Neuron (in vitro differentiated cells): Measurements from ENCODE around the gene LCNL1.
"Not testable (repeated sequence)": the region's sequence is repeated elsewhere in the genome, so short reads cannot be mapped to it uniquely, and the experiment has no call there.

ENCODE experiments used
- H2AFZ ChIP-seq: one replicate; pipeline ENCODE4 v1.6.1; 2013; ENCODE audit warnings: low read depth, mild to moderate bottlenecking, inconsistent platforms, low read length, moderate library complexity
- H3K27me3 ChIP-seq: one replicate; pipeline ENCODE4 v1.6.1; 2013; ENCODE audit warnings: low read length; ENCODE audit not compliant: insufficient read depth
- H3K36me3 ChIP-seq: one replicate; pipeline ENCODE4 v1.6.1; 2013; ENCODE audit warnings: low read length; ENCODE audit not compliant: insufficient read depth
- H3K4me1 ChIP-seq: one replicate; pipeline ENCODE4 v1.6.1; 2013; ENCODE audit warnings: low read length; ENCODE audit not compliant: insufficient read depth
- H3K4me3 ChIP-seq: 2 replicates; pipeline ENCODE4 v1.5.1; 2013; ENCODE audit warnings: mild to moderate bottlenecking, low read length, moderate library complexity
- H3K9me3 ChIP-seq: one replicate; pipeline ENCODE4 v1.6.1; 2013; ENCODE audit warnings: low read length

Gene LCNL1

DNA sequence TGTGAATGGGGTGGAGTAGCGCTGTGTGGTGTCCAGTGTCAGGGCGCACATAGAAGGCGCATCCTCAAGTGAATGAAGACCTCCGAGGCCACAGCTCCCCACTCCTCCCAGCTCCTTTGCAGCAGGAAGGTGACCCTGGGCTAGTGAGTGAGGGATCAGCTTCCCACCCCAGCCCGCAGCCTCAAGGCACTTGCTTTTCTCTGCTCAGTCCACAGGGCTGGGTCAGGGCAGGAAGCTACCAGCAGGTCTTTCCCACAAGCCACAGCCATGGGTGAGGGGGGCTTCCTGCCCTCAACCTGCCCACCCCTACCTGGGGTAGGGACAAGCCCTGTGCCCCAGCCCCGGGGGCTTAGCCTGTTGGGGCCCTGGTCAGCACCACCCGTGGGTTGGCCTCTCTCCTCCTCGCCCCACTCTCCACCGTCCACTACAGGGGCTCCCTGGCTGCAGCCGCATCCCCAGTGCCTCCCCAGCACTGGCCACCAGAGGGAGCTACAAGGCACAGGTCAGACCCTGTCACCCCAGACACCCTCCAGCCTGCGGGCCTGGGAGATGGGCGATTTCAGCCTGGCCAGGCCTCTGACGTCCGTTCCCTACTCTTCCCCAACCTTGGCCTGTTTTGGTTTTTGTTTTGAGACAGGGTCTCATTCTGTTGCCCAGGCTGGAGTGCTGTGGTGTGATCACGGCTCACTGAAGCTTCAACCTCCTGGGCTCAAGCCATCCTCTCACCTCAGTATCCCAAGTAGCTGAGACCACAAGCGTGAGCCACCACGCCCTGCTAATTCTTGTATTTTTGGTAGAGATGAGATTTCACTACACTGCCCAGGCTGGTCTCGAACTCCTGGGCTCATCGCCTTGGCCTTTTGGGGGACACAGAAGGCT is 46.5 kb downstream of the LCNL1 start:
- Histone ChIP-seq H3K27me3 (no peaks in the 10 kb centered on the region), H3K9me3 (no peaks in the 10 kb centered on the region), H3K4me1 (peaks cover 30% of the 10 kb centered on the region), H3K4me3 (peak overlapping the region; percentile 57), H3K36me3 (no peaks in the 10 kb centered on the region), H2AFZ (no peak overlapping the region)

DNA sequence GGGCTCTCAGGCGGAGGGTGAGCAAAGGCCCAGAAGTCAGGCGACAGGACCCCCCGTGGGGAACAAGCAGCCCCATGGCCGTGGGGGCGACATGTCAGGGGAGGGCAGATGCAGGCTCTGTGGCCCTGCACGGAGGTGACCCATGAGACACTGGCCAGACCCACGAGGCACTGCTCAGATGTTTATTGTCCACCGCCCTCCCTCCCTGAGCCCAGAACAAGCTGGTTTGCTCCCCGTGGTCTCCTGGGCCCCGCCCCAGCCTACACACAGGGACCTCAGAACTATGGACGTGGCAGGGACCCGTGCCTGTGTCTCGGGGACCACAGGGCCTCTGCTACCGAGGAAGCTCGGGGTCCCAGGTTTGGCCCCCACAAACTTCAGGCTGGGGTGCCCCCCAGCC is 47.2 kb downstream of the LCNL1 start:
- no peak overlapping the region for H3K4me3 ChIP-seq
- H2AFZ ChIP-seq: no peak overlapping the region
- no peaks in the 10 kb centered on the region for H3K9me3 ChIP-seq
- H3K36me3 ChIP-seq: no peaks in the 10 kb centered on the region
- H3K4me1 ChIP-seq: peaks cover 28% of the 10 kb centered on the region
- H3K27me3 ChIP-seq: no peaks in the 10 kb centered on the region

DNA sequence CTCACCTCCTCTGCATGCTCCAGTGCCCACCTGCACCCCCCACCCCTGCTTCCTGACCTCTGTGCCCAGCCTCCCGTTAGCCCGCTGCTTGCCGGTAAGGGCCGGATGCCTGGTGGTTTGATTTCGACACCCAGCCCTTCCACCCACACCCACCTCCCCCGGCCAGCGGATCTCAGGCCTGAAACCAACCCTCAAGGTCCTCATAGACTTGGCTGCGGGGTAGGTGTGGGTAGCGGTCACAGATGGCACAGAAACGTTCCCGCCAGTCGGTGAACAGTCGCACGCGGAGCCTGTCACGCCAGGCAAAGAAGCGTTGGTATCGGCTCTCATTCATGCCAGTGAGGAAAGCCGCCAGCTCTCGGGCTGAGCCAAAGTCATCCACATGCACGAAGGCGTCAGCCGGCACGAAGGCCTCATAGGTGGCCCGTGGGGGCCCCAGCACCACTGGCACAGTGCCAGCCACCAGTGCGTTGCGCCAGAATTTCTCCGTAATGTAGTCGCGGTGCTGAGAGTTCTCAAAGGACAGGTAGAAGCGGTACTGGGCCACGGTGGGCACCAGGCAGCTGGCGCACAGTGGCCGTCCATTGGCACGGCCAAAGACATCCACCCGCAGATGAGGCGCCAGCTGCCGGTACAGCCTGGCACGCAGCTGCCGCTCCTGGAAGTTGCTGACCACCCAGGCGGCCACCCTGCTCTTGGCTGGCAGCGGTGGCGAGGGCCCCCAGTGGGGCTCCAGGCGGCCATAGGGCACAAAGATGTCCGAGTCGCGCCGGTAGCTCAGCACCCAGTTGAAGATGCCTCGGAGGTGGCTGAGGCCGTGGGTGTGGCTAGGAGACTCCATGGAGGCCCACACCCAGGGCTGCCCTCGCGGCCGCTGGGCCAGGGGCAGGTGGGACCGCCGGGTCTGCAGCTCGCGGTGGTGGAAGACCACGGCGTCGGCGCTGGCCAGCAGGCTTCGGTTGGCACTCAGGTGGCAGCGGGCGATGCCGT is 48.0 kb downstream of the LCNL1 start:
- peaks cover 20% of the 10 kb centered on the region for H3K4me1 ChIP-seq
- no peaks in the 10 kb centered on the region for H3K27me3 ChIP-seq
- no peaks in the 10 kb centered on the region for H3K9me3 ChIP-seq
- no peak overlapping the region for H3K4me3 ChIP-seq
- no peak overlapping the region for H2AFZ ChIP-seq
- no peaks in the 10 kb centered on the region for H3K36me3 ChIP-seq

DNA sequence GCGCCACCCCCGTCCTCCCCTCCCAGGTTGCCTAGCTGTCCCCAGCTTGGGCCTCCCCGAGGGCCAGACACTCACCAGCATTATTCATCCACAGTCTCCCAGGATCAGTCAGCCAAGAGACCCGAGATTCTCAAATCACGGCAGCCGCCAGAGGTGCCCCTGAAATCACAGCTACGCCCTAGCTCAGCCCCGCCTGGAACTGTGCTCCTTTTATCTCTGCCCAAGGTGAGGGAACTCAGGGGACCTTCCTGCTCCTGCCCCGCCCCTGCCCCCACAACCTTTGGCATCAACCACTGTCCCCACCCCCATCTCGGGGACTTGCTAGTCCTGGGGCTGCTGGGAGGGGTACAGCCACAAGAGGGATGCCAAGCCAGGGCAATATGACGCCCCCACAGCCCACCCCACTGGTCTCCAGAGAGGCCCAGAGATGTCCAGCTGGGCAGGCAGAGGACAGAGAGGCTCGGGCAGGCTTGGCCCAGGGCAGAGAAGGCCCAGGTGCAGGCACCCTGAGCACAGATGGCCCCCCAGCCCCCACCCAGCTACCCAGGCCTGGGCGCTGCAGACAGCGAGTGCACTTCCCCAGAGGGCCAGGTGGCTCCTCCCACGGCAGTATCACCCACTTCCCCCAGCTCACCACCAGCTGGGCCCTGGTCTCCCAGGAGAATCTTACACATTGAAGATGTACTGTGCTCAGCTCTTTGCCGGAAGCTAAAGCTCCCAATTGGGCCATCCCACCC is 49.3 kb downstream of the LCNL1 start, which contains the start of gene FUT7:
TSS of gene FUT7 (minus strand) at position 185 of the 737 bp plus-strand sequence. CDS start at position 88, 97 bp downstream.
- H3K9me3 ChIP-seq: no peaks in the 10 kb centered on the region
- peaks cover 2% of the 10 kb centered on the region for H3K36me3 ChIP-seq
- H2AFZ ChIP-seq: no peak within 1 kb of the TSS
- H3K4me3 ChIP-seq: no peak within 1 kb of the TSS
- peaks cover 8% of the 10 kb centered on the region for H3K4me1 ChIP-seq
- H3K27me3 ChIP-seq: no peaks in the 10 kb centered on the region

DNA sequence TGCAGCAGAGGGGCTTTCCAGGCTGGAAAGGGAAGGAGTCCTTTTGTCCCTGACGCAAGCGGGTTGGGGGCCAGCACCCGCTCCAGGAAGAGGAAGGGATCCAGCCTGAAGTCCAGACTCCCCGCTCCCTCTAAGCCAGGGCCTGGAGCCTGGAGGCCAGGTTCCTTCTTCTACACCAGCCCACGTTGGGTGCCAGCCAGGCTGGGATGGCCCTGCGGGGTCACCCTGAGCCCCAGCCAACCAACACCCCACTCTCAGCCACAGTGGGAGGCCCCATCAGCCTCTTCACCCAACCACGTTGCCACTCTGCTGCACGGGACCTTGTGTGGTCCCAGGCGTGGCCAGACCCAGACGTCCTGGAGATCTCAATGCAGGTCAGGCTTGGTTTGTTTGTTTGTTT is 50.1 kb downstream of the LCNL1 start:
- no peak overlapping the region for H3K4me3 ChIP-seq
- no peaks in the 10 kb centered on the region for H3K27me3 ChIP-seq
- H3K4me1 ChIP-seq: peaks cover 2% of the 10 kb centered on the region
- no peak overlapping the region for H2AFZ ChIP-seq
- peaks cover 6% of the 10 kb centered on the region for H3K36me3 ChIP-seq
- H3K9me3 ChIP-seq: no peaks in the 10 kb centered on the region

DNA sequence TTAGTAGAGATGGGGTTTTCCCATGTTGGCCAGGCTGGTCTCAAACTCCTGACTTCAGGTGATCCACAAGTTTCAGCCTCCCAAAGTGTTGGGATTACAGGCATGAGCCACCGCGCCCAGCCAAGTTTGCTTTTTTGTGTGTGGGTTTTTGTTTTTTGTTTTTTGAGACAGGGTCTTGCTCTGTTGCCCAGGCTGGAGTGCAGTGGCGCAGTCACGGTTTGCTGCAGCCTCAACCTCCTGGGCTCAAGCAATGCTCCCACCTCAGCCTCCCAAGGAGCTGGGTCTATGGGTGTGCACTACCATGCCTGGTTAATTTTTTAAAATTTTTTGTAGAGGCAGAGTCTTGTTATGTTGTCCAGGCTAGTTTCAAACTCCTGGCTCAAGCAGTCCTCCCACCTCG is 50.7 kb downstream of the LCNL1 start:
- not testable (repeated sequence) for H3K27me3 ChIP-seq, H3K4me1 ChIP-seq, H3K9me3 ChIP-seq, H3K36me3 ChIP-seq, H3K4me3 ChIP-seq, H2AFZ ChIP-seq

DNA sequence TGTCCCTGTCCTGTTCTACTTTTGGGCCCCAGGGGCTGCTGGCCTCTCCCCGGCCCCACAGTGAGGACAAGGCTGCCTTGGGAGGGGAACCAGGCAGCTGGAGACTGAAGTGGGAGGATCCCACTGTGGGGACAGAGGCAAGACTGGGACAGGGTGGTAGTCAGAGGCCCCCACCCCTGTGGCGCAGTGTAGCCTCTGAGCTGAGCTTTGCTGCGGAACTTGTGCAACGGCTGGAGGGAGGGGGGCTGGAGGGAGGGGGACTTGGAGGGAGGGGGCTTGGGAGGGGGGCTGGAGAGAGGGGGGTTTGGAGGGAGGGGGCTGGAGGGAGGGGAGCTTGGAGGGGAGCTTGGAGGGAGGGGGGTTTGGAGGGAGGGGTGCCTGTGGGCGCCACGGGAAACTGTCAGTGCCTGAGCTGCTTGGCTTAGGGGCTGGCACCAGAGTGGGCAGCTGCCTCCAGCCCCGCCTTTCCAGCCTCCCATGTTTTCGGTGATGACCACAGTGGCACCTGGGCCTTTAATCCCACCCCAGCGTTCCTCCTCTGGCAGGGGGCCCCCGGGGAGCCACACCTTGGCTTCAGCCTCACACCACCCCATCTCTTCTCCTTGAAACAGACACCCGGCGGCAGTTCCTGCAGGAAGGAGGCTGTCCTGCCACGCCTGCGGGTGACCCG is 51.4 kb downstream of the LCNL1 start:
- H3K4me1 ChIP-seq: no peaks in the 10 kb centered on the region

DNA sequence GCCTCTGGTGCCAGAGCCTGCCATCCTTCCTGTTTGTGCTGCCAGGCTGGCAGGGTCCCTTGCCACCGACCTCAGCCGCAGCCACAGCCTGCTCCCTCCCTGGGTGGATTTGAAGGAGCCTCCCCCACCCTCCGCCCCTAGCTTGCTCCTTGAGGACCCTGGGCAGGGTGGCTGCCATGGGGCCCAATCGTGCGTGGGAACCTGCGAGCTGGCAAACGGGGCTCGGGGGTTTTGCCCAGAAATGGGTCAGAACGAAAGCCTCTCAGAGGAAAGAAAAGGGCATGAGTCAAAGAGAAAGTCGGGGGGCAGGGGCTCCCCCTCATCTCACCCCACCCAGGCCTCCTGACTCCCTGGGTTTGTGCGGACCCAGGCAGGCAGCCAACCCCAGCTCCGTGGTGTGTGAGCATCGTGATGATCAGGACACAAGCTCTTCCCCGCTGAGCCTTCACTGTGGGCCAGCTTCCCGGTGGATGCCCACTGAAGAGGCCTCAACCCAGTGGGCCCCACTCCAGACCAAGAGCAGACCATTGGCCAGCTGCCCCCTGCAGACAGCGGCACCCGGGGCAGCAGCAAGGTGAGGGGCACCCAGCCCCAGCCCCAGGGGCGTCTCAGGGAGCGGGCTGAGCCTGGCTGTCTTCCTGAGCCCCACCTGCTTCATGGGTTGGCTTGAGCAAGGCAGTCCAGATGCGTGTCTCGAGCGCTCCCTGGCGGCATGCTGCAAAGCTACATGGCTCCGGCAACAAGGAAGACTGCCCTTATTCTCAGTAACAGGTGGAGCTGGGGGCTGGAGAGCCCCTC is 52.1 kb downstream of the LCNL1 start:
- peaks cover 20% of the 10 kb centered on the region for H3K36me3 ChIP-seq
- H3K9me3 ChIP-seq: no peaks in the 10 kb centered on the region
- no peaks in the 10 kb centered on the region for H3K27me3 ChIP-seq
- H3K4me1 ChIP-seq: no peaks in the 10 kb centered on the region
- no peak overlapping the region for H2AFZ ChIP-seq
- H3K4me3 ChIP-seq: no peak overlapping the region

More for the DNA sequence above, 51.4 kb downstream of the LCNL1 start:
- no peak overlapping the region for H2AFZ ChIP-seq
- H3K9me3 ChIP-seq: no peaks in the 10 kb centered on the region
- no peaks in the 10 kb centered on the region for H3K27me3 ChIP-seq
- H3K4me3 ChIP-seq: no peak overlapping the region
- peaks cover 13% of the 10 kb centered on the region for H3K36me3 ChIP-seq
